HCT116 (cell line): ENCODE measurements around the gene GK2. TPM values are rescaled to one million over a fixed set of nuclear protein-coding genes. Genes with fewer than 3 reads are reported as not detected.

Experiments used
- ATAC-seq: fragments of 200-7000 bp; cut with Tn5 transposase; 2 replicates; pipeline ENCODE4 v1.9.1; 2020; ENCODE audit warnings: mild to moderate bottlenecking, moderate library complexity
- BruUV-seq: library from RNA; stranded (reverse); fragments of 400-500 nt; replicated peaks from 2 replicates; lab custom pipeline; 2021; lab: Mats Ljungman, UMichigan
- CTCF ChIA-PET: fragments of 300-600 bp; sonication (Branson Sonifier 250); formaldehyde crosslinking; loops from one replicate; lab custom pipeline; 2021; ENCODE audit warnings: antibody characterized with exemption; lab: Charles Lee
- POLR2A ChIA-PET: fragments of 300-600, 350-600 bp; sonication (Branson Sonifier 250); formaldehyde crosslinking; loops from one replicate; lab custom pipeline; 2021; ENCODE audit warnings: antibody characterized with exemption; lab: Charles Lee
- RAD21 ChIA-PET, 2 experiments: fragments of 300-600 bp; sonication (Branson Sonifier 250); formaldehyde crosslinking; loops; one replicate each; lab custom pipeline; 2023; ENCODE audit warnings: low total read pairs in 2 of 2; ENCODE audit not compliant: uncharacterized antibody in 2 of 2, unreplicated experiment in 2 of 2, low non-redundant PET in 1 of 2; lab: Charles Lee
- DNase-seq: peaks from one replicate; pipeline ENCODE4 v3.0.0-alpha.2; 2010; ENCODE audit warnings: low read depth, low spot score
- H2AFZ ChIP-seq: fragments of 200-600 bp; shearing (Covaris generic), sonication (generic); 2 replicates; pipeline ENCODE4 v1.6.1; 2017; ENCODE audit warnings: low read depth, mixed run types, mixed read lengths, antibody characterized with exemption, low read length; ENCODE audit not compliant: poor library complexity, severe bottlenecking
- H3K27ac ChIP-seq: 2 replicates; pipeline ENCODE4 v1.5.1; 2012; ENCODE audit warnings: low read depth, low read length
- H3K27me3 ChIP-seq: fragments of 200-600 bp; sonication (generic); 2 replicates; pipeline ENCODE4 v1.6.1; 2016; ENCODE audit warnings: mixed run types, low read length, mixed read lengths; ENCODE audit not compliant: insufficient read depth
- H3K36me3 ChIP-seq, 2 experiments: fragments of 200-500 bp in 1 of 2; fragments of 200-600 bp in 1 of 2; sonication (Bioruptor generic) in 1 of 2; sonication (generic) in 1 of 2; 2 replicates each; pipeline versions ENCODE4 v1.5.1 to v1.6.1; 2014 to 2016; ENCODE audit warnings: low read length in 2 of 2, inconsistent platforms in 1 of 2, mixed read lengths in 1 of 2, mixed run types in 1 of 2; ENCODE audit not compliant: insufficient read depth in 2 of 2, control insufficient read depth in 1 of 2
- H3K4me1 ChIP-seq, 2 experiments: fragments of 200-600 bp in 1 of 2; sonication (generic) in 1 of 2; 2 replicates each; pipeline versions ENCODE4 v1.5.1 to v1.6.1; 2012 to 2017; ENCODE audit warnings: low read length in 2 of 2, inconsistent platforms in 1 of 2, mild to moderate bottlenecking in 1 of 2, mixed read lengths in 1 of 2, mixed run types in 1 of 2, moderate library complexity in 1 of 2; ENCODE audit not compliant: insufficient read depth in 2 of 2, control insufficient read depth in 1 of 2
- H3K4me2 ChIP-seq: fragments of 200-600 bp; sonication (generic); 2 replicates; pipeline ENCODE4 v1.6.1; 2017; ENCODE audit warnings: mixed run types, low read length, mixed read lengths
- H3K4me3 ChIP-seq, 2 experiments: fragments of 200-600 bp in 1 of 2; sonication (generic) in 1 of 2; replicated peaks in 1 of 2; 2 replicates each; pipeline ENCODE4 v1.5.1; 2011 to 2016; ENCODE audit warnings: low read length in 2 of 2, control low read depth in 1 of 2, low read depth in 1 of 2, mild to moderate bottlenecking in 1 of 2, mixed read lengths in 1 of 2, mixed run types in 1 of 2
- H3K79me2 ChIP-seq: fragments of 200-600 bp; sonication (generic); 2 replicates; pipeline ENCODE4 v1.6.1; 2017; ENCODE audit warnings: mild to moderate bottlenecking, mixed run types, low read length, moderate library complexity, mixed read lengths; ENCODE audit not compliant: insufficient read depth
- H3K9ac ChIP-seq: fragments of 200-600 bp; sonication (generic); 2 replicates; pipeline ENCODE4 v1.6.1; 2016; ENCODE audit warnings: low read length, mixed read lengths
- H3K9me2 ChIP-seq: fragments of 200-600 bp; sonication (generic), shearing (Covaris generic); 2 replicates; pipeline ENCODE4 v1.6.1; 2017; ENCODE audit warnings: mixed run types, mild to moderate bottlenecking, moderate library complexity; ENCODE audit not compliant: insufficient read depth
- H3K9me3 ChIP-seq, 2 experiments: fragments of 200-500 bp in 1 of 2; fragments of 200-600 bp in 1 of 2; sonication (Bioruptor generic) in 1 of 2; sonication (generic) in 1 of 2; 2 replicates each; pipeline ENCODE4 v1.6.1; 2014 to 2017; ENCODE audit warnings: low read length in 2 of 2, mixed read lengths in 2 of 2, inconsistent platforms in 1 of 2, low read depth in 1 of 2, mild to moderate bottlenecking in 1 of 2, mixed run types in 1 of 2, moderate library complexity in 1 of 2; ENCODE audit not compliant: control insufficient read depth in 1 of 2, insufficient read depth in 1 of 2
- H4K20me1 ChIP-seq: fragments of 200-600 bp; sonication (generic), shearing (Covaris generic); 2 replicates; pipeline ENCODE4 v1.6.1; 2017; ENCODE audit warnings: mixed run types, mild to moderate bottlenecking, moderate library complexity; ENCODE audit not compliant: insufficient read depth
- ATF3 ChIP-seq: IDR thresholded peaks from 2 replicates; pipeline ENCODE4 v1.6.1; 2012
- CBX3 ChIP-seq: IDR thresholded peaks from 2 replicates; pipeline ENCODE4 v1.6.1; 2012; ENCODE audit warnings: low read depth
- CEBPB ChIP-seq: IDR thresholded peaks from 2 replicates; pipeline ENCODE4 v1.6.1; 2012; ENCODE audit warnings: low read depth
- EZH2 ChIP-seq: fragments of 200-600 bp; sonication (generic); IDR thresholded peaks from 2 replicates; pipeline ENCODE4 v1.6.1; 2017; ENCODE audit warnings: antibody characterized with exemption, mixed run types
- MAX ChIP-seq: IDR thresholded peaks from 2 replicates; pipeline ENCODE4 v1.6.1; 2012
- RAD21 ChIP-seq: IDR thresholded peaks from 2 replicates; pipeline ENCODE4 v1.6.1; 2012; ENCODE audit warnings: low read depth, mild to moderate bottlenecking
- TCF7L2 ChIP-seq: IDR thresholded peaks from 2 replicates; pipeline ENCODE4 v1.7.0; 2011; ENCODE audit warnings: borderline replicate concordance, inconsistent platforms; ENCODE audit not compliant: insufficient read depth, insufficient read length; ENCODE audit errors: extremely low read depth
- YY1 ChIP-seq: IDR thresholded peaks from 2 replicates; pipeline ENCODE4 v1.6.1; 2011; ENCODE audit warnings: low read length, low read depth, moderate library complexity, mild to moderate bottlenecking; ENCODE audit not compliant: insufficient replicate concordance; ENCODE audit errors: extremely low read depth
- ZFX ChIP-seq: fragments of 450-650 bp; IDR thresholded peaks from 2 replicates; pipeline ENCODE4 v1.6.1; 2017
- intact Hi-C: fragments of 100-400 bp; cut with micrococcal nuclease; formaldehyde crosslinking; loops from 2 replicates; pipeline ENCODE4 v1.10.0; 2022
- total RNA-seq: library from RNA; stranded (reverse); gene quantifications from one replicate; pipeline ENCODE4 v1.2.1, GENCODE V29; 2021; ENCODE audit not compliant: unreplicated experiment

The GK2 gene
- total RNA-seq, 1 experiment from 2014 or later = not detected

- Histone ChIP-seq H3K4me3 (no peak overlapping the region), H3K79me2 (no peaks in the 10 kb centered on the region), H2AFZ (no peak overlapping the region)
- ChIA-PET RAD21 (no interaction called here), CTCF (no interaction called here)
- no peak for ATAC-seq
- BruUV-seq = no TSS peak
- TF ChIP-seq EZH2 (no peak), YY1 (no peak), TCF7L2 (no peak), CBX3 (no peak), MAX (no peak)
- TF ChIP-seq, all 23 proteins: peak for 0
- Histone ChIP-seq H3K36me3 (no peaks in the 10 kb centered on the region), H3K4me2 (no peak overlapping the region), H3K9me3 (no peaks in the 10 kb centered on the region), H3K9me2 (no peaks in the 10 kb centered on the region), H3K4me1 (no peaks in the 10 kb centered on the region), H3K27ac (no peak overlapping the region), H3K9ac (no peak overlapping the region), H3K27me3 (0 out of 2 replicates have a peak, but pooled peaks cover 5% of the 10 kb centered on the region), H4K20me1 (no peaks in the 10 kb centered on the region)
- POLR2A ChIA-PET = no interaction called here
- DNase-seq = no peak
- intact Hi-C loops = no loop called here
Observed at GRCh38 chr4:79381161-79381560, 26.9 kb downstream of the GK2 start.

- ATAC-seq = no peak
- ChIA-PET CTCF (no interaction called here), POLR2A (no interaction called here), RAD21 (no interaction called here)
- TF ChIP-seq ZFX (no peak), RAD21 (no peak), ATF3 (no peak), MAX (no peak), CEBPB (no peak)
- Histone ChIP-seq H3K9me2 (no peaks in the 10 kb centered on the region), H3K27ac (no peak overlapping the region), H4K20me1 (no peaks in the 10 kb centered on the region), H3K79me2 (no peaks in the 10 kb centered on the region), H2AFZ (no peak overlapping the region), H3K36me3 (no peaks in the 10 kb centered on the region), H3K4me2 (no peak overlapping the region), H3K27me3 (no peaks in the 10 kb centered on the region), H3K4me3 (no peak overlapping the region), H3K9me3 (no peaks in the 10 kb centered on the region), H3K4me1 (no peaks in the 10 kb centered on the region), H3K9ac (no peak overlapping the region)
- intact Hi-C loops = no loop called here
- no peak for DNase-seq
- no TSS peak for BruUV-seq
Observed at GRCh38 chr4:79370026-79370425, 38.0 kb downstream of the GK2 start.
